ENCODE measurements around the gene ENOX2.

Gene ENOX2

GRCh38 chrX:130879869-130880268 lies 23.1 kb downstream of the ENOX2 start:
- no peak for DNase-seq

DNA sequence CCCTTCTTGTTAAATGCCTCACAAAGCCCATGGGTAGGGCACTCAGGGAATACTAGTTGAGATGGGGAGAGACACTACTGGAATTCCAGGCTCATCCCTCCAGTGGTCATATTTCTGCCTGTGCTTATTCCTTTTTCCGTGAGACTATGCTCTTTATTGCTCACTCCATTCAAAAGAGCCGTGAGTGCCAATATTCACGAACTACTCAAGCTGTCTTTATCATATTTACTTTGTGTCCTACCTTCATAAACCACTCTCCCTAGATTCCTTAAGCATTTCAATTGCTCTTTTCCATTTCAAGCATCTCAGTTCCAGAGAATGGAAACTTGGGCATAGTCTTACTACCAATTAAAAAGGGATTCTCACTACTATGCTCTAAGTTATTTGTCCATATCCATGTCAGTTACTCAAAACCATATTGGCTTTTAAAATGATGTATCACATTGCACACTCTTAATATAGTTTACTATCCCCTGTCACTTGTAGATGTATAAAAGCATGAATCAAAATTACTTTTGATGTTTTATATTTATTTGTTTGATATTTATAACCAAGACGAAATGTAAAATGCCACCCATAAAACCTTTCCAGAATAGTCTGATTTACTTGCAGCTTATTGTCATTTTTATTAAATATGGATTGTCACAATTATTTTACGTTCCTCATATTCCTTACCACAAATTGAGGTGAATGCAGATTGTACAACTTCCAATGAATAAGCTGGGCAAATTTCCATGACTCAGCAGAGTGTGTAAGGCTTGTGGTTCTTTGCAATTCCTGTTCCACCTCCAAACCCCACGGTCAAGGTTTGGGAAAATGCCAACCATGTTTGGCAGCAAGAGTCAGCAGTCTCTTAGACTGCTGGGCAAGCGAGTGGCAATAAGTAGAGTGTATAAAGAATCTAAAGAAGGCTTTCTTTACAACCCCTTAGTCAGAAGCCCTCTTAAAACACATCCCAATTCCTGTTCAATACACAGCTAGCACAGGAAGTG lies 24.4 kb downstream of the ENOX2 start:
- no peak for DNase-seq

DNA sequence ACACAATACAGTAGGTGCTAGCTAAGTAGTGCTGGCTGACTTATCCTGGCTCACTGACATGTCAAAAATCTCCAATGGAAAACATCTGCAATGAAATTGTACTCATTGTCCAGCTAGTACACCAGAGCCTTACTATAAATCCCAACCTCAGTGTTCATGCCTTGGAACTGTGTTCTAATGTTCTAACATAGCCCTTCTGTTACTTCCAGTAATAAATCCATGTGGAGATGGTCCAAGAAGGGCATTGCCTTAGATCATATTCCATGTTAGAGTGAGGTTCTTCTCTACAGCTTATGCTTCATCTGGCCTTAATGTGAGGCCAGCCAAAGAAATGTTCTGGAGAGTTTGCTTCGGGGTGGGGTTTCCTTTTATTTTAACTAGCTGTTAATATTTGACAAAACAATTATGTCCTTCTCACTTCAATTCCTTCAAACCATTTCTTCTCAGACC lies 25.1 kb downstream of the ENOX2 start:
- DNase-seq: no peak

- no peak for DNase-seq
These were observed 26.8 kb downstream of the ENOX2 start for GRCh38 chrX:130876226-130876625.

DNA sequence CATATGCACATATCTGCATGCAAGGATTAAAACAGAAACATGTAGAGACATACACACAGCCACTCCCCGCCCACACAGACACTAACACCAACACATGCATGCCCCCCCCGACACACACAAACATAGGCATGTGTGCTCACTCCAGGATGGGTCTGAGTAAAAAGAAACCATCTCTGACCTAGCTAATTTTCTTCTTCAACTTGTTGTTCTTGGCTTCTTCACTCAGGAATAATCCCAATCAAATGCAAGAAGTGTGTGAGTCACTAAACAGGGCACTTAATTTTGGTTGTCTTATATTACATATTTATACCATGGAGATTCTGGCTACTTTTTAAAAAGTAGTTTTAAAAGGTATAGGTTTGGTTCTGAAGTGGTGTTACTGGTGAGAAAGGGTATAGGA lies 28.3 kb downstream of the ENOX2 start:
- no peak for DNase-seq

- DNase-seq: no peak
These were observed 33.8 kb downstream of the ENOX2 start for GRCh38 chrX:130869239-130869638.

- DNase-seq: no peak
These were observed 41.5 kb downstream of the ENOX2 start for GRCh38 chrX:130861462-130861861.

- DNase-seq: no peak
These were observed 45.8 kb downstream of the ENOX2 start for GRCh38 chrX:130857207-130857606.

- no peak for DNase-seq
These were observed 51.4 kb downstream of the ENOX2 start for GRCh38 chrX:130851569-130851968.

DNA sequence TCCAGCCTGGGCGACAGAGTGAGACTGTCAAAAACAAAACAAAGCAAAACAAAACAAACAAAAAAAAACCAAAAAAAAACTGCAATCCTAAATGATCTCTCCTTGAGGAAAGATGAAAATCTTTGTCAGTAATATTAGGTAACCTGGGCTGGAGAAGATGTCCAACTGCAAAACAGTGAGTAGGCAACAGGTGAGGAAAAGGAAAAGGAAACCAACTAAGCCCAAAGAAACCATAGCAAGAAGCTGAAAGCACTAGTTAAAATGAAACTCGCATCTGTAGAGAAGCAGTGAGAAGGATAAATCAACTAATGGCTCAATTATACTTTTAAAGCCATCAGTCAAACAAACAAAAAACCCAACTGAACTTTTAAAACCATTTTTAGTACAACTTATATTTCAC lies 54.2 kb downstream of the ENOX2 start:
- no peak for DNase-seq

DNA sequence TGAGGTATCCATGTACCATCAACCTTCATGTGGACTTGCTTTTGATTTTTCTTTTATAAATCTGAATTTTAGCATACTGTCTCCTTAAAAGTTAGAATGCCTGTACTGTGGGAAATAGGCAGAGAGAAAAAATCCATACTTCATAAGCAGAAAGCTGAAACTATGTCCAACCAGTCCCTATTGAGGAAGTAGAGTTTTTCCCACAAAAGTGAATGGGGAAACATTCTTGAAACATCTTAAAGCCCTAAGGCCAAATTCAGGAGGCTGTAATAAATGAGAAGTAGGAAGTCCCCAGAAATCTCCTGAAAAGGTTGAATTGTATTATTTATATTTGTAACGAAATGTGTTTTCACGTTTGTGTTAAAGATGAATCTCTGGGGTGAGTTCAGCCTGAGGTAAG lies 56.3 kb downstream of the ENOX2 start:
- DNase-seq: peak; percentile 23 to 55

GRCh38 chrX:130841776-130842175 lies 61.2 kb downstream of the ENOX2 start:
- no peak for DNase-seq

DNA sequence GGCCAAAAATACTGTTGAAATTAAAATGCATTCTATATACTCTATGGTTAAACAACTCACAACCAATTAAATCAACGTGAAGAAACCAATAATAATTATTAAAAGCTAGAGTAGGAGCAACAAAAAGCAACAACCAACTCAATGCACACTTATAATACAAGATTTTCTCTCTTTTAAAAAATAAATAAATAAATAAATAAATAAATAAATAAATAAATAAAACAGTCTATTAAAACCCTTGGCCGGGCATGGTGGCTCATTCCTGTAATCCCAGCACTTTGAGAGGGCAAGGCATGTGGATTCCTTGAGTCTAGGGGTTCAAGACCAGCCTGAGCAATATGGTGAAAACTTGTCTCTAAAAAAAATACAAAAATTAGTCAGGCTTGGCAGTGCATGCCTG lies 62.7 kb downstream of the ENOX2 start:
- DNase-seq: no peak

DNA sequence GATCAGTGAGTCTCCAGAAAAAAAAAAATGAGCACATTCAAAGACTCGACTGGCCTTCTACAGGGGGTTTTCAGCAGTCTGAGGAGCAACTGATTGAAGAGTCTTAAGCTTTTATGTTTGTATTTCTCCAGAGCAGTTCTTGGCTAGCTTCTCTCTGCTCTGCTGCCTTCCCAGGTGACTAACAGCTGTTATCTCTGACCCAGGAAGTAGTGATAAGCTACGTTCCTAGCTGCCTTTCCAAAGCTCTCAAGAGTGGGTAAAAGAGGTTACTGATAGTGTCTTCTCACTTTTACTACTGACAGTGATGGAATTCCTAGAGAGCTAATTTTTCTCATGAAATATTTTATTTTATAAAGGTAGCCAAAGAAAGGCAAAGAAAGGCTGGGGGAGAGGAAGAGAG lies 66.6 kb downstream of the ENOX2 start:
- no peak for DNase-seq

DNA sequence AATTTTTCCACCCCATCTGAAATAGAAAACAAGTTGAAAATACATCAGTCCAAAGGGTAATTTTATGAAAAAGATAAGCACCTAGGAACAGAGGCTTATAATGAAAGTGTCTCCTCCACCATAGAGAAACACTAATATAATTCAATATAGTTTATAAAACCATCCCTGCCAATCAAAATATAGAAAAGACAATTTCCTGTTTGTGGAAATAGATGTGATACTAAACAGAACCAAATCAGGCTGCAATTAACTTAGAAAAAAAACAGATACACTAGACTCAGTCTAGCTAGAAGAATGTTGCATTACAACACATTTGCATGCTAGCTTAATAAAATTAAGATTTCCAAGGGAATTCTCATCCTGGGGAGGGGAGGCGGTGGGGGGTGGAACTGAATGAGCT lies 68.2 kb downstream of the ENOX2 start:
- no peak for DNase-seq

GRCh38 chrX:130834149-130834548 lies 68.9 kb downstream of the ENOX2 start:
- DNase-seq: peak; percentile 7 to 29

DNA sequence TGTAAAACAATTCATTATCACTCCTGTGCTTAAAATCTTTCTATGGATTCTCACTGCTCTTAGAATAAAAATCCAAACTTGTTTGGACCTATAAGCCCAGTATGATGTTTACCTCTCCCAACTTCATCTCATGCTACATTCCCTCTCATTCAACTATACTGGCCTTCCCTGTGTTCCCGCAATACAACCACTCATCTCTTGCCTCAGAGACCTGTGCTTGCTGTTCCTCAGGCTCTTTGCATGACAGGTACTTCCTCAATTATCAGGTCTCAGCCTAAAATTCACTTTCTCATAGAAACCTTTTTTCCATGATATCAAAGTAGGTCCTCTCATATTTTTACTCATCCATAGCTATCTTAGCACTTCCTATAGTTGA lies 71.7 kb downstream of the ENOX2 start:
- no peak for DNase-seq

DNA sequence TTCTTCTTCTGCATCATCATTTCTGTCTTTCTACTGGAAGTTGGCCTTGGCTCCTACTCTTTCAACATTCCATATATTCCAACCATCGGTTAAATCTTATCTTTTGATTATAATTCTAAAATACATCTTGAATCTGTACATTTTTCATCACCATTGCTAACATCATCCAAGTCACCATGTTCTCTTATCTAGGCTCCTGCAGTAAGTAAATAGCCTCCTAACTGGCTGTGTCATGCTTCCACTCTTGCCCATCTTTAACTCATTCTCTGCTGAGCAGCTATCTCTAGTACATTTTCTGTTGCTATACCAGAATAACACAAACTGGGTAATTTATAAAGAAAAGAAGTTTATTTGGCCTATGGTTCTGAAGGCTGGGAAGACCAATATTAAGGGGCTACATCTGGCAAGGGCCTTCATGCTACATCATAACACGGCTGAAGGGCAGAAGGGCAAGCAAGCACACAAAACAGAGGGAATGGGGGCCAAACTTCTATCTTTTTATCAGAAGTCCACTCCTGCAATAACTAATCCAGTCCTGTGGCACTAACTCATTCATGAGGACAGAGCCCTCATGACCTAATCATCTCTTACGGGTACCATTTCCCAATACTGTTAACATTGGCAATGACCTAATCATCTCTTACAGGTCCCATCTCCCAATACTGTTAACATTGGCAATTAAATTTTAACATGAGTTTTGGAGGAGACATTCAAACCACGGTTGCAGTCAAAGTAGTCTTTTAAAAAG lies 72.2 kb downstream of the ENOX2 start:
- peak in 1 of 2 donors; percentile 22 for DNase-seq

DNA sequence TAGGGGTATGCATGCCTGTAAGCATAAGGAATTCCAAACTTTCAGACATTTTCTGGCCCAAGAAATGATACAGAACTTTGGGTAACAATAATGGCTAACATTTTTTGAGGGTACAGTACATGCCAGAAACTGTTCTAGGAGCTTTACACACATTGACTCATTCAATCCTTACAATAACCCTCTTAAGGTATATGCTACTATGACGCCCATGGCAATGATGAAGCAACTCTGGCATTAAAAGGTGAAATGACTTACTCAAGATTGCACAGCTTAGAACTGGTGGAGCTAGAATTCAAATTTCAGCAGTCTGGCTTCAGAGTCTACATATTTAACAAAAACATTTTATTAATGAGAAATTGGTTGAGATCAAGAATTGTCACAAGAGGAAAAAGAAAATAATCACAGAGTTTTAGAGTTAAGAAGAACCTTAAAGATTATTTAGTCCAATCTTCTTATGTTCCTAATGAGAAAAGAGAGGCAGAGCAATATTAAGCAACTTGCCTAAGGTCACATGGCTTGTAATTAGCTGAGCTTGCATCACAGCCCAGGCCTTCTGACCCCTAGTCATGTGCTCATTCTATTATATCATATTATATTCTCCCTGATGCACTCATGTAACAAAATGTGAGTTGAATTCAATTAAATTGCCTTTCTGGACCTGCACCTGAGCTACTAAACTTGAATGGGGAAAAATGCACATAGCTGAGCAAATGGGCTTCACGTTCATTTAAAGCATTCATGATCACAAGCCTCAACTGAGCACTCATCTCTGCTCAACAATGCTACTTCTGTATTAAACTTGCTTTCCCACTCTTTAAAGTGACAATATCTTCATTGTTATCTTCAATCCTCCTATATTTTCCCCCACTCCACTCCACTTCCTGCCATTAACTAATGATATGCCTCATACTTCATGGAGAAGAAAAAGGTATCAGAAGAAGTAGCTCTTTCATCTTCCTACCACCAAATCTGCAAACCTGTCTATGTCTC lies 73.2 kb downstream of the ENOX2 start:
- DNase-seq: peak in 1 of 2 donors; percentile 1

- no peak for DNase-seq
These were observed 74.4 kb downstream of the ENOX2 start for GRCh38 chrX:130828641-130829040.

- DNase-seq: no peak
These were observed 75.4 kb downstream of the ENOX2 start for GRCh38 chrX:130827648-130828047.

- DNase-seq: no peak
These were observed 76.8 kb downstream of the ENOX2 start for GRCh38 chrX:130826249-130826648.

Data from inflammatory macrophage (primary cell).